Measurements from ENCODE around the gene HSPA1A.

DNA sequence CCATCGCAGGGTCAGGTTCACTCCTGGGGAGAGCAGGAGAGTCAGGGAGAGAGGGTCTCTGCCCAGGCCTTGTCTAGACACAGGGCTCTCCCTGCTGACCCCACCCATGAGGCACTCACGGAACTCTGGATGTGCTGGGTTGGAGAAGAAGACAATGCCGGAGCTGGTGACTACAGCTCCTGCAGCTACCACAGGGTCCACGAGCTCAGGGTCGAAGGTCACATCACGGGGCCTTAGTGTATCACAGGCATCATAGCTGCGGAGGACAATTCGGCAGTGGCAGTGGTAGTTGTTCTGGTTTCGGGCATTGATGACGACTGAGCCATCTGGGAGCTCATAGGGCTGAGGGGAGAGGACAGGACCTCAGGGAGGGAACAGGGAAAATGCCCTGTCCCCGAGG, 44.6 kb downstream of the HSPA1A start:
- TF ChIP-seq, protein P1, sequence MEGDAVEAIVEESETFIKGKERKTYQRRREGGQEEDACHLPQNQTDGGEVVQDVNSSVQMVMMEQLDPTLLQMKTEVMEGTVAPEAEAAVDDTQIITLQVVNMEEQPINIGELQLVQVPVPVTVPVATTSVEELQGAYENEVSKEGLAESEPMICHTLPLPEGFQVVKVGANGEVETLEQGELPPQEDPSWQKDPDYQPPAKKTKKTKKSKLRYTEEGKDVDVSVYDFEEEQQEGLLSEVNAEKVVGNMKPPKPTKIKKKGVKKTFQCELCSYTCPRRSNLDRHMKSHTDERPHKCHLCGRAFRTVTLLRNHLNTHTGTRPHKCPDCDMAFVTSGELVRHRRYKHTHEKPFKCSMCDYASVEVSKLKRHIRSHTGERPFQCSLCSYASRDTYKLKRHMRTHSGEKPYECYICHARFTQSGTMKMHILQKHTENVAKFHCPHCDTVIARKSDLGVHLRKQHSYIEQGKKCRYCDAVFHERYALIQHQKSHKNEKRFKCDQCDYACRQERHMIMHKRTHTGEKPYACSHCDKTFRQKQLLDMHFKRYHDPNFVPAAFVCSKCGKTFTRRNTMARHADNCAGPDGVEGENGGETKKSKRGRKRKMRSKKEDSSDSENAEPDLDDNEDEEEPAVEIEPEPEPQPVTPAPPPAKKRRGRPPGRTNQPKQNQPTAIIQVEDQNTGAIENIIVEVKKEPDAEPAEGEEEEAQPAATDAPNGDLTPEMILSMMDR (IDR thresholded peaks at IDR 0.05; ENCODE audit: low read depth, low read length), result no peak
- TF ChIP-seq EZH2phosphoT487 (IDR thresholded peaks at IDR 0.05; ENCODE audit: low read depth), result no peak

All from OCI-LY3 (cell line).